H1 (cell line): ENCODE data around the gene OOSP3. TPM values are rescaled to one million over a fixed set of nuclear protein-coding genes. Genes with fewer than 3 reads are reported as not detected.

ENCODE experiments used
- CTCF ChIA-PET: fragments of 300-600 bp; sonication (Branson Sonifier 250); formaldehyde crosslinking; loops from one replicate; lab custom pipeline; 2021; ENCODE audit not compliant: partially characterized antibody; lab: Charles Lee
- POLR2A ChIA-PET: fragments of 300-600 bp; sonication (Branson Sonifier 250); formaldehyde crosslinking; loops from one replicate; lab custom pipeline; 2021; ENCODE audit warnings: inconsistent platforms; ENCODE audit not compliant: partially characterized antibody; lab: Charles Lee
- DNase-seq, 2 experiments: peaks; one replicate each; pipeline versions ENCODE4 v3.0.0 to v3.0.0-alpha.2; 2010 to 2022; ENCODE audit warnings: low spot score in 2 of 2, low read depth in 1 of 2, mixed read lengths in 1 of 2
- FAIRE-seq: peaks from 2 replicates; lab custom pipeline; 2011; peaks lifted over from hg19 to GRCh38; lab: Jason Lieb, UNC
- H2AFZ ChIP-seq: 2 replicates; pipeline ENCODE4 v1.8.1; 2012; ENCODE audit warnings: low read length, inconsistent platforms
- H2AK5ac ChIP-seq: 2 replicates; pipeline ENCODE4 v1.6.1; 2013; ENCODE audit warnings: low read depth, low read length
- H2BK120ac ChIP-seq: replicated peaks from 2 replicates; pipeline ENCODE3; 2013; ENCODE audit warnings: low read depth, low read length, inconsistent platforms
- H2BK12ac ChIP-seq: 2 replicates; pipeline ENCODE4 v1.6.1; 2013; ENCODE audit warnings: low read depth, low read length
- H2BK15ac ChIP-seq: 2 replicates; pipeline ENCODE4 v1.6.1; 2013; ENCODE audit warnings: low read length
- H2BK20ac ChIP-seq: 2 replicates; pipeline ENCODE4 v1.6.1; 2013; ENCODE audit warnings: low read length
- H2BK5ac ChIP-seq: 2 replicates; pipeline ENCODE4 v1.6.1; 2013; ENCODE audit warnings: low read depth, low read length
- H3K14ac ChIP-seq: 2 replicates; pipeline ENCODE4 v1.6.1; 2013; ENCODE audit warnings: inconsistent platforms; ENCODE audit not compliant: insufficient read length
- H3K18ac ChIP-seq: 2 replicates; pipeline ENCODE4 v1.6.1; 2013; ENCODE audit warnings: low read length; ENCODE audit errors: extremely low read depth
- H3K23ac ChIP-seq: 2 replicates; pipeline ENCODE4 v1.6.1; 2013; ENCODE audit warnings: inconsistent platforms; ENCODE audit not compliant: insufficient read length
- H3K23me2 ChIP-seq: 2 replicates; pipeline ENCODE4 v1.6.1; 2013; ENCODE audit warnings: low read depth, low read length
- H3K27ac ChIP-seq: 2 replicates; pipeline ENCODE4 v1.6.1; 2011; ENCODE audit warnings: low read depth, low read length, inconsistent platforms
- H3K27me3 ChIP-seq, 4 experiments: replicated peaks in 1 of 4; 1 replicate in 1 of 4; 2 replicates in 3 of 4; pipeline versions ENCODE4 v1.6.1 to v1.8.1; 2011 to 2013; ENCODE audit warnings: low read length in 3 of 4, mild to moderate bottlenecking in 3 of 4, inconsistent platforms in 2 of 4, mixed read lengths in 2 of 4, moderate library complexity in 1 of 4; ENCODE audit not compliant: control insufficient read depth in 3 of 4, insufficient read depth in 3 of 4; ENCODE audit errors: extremely low read depth in 1 of 4
- H3K36me3 ChIP-seq, 4 experiments: 2 replicates each; pipeline versions ENCODE4 v1.6.1 to v1.8.1; 2011 to 2013; ENCODE audit warnings: mild to moderate bottlenecking in 4 of 4, low read length in 3 of 4, moderate library complexity in 2 of 4, control low read depth in 1 of 4, inconsistent platforms in 1 of 4; ENCODE audit not compliant: insufficient read depth in 4 of 4, control insufficient read depth in 2 of 4
- H3K4ac ChIP-seq: replicated peaks from 2 replicates; pipeline ENCODE3; 2013; ENCODE audit warnings: low read length, low read depth, mixed read lengths, inconsistent platforms; ENCODE audit not compliant: insufficient read length
- H3K4me1 ChIP-seq, 4 experiments: replicated peaks in 1 of 4; 1 replicate in 1 of 4; 2 replicates in 3 of 4; pipeline versions ENCODE4 v1.6.1 to v1.8.1; 2011 to 2013; ENCODE audit warnings: low read length in 3 of 4, inconsistent platforms in 2 of 4, mixed read lengths in 1 of 4; ENCODE audit not compliant: insufficient read depth in 4 of 4, control insufficient read depth in 3 of 4
- H3K4me2 ChIP-seq, 2 experiments: 2 replicates each; pipeline versions ENCODE4 v1.6.1 to v1.8.1; 2011 to 2013; ENCODE audit warnings: low read depth in 2 of 2, low read length in 2 of 2, control low read depth in 1 of 2, inconsistent platforms in 1 of 2, mild to moderate bottlenecking in 1 of 2; ENCODE audit not compliant: insufficient read depth in 1 of 2
- H3K4me3 ChIP-seq, 4 experiments: fragments of 200-600, 300-600 bp in 1 of 4; sonication (generic), shearing (Covaris generic), sonication (Bioruptor Twin) in 1 of 4; 2 replicates each; pipeline versions ENCODE4 v1.5.1 to v1.8.1; 2011 to 2016; ENCODE audit warnings: low read length in 4 of 4, low read depth in 3 of 4, control low read depth in 2 of 4, inconsistent platforms in 2 of 4, mild to moderate bottlenecking in 2 of 4, mixed read lengths in 1 of 4, moderate library complexity in 1 of 4; ENCODE audit not compliant: insufficient read depth in 2 of 4; ENCODE audit errors: extremely low read depth in 1 of 4
- H3K56ac ChIP-seq: replicated peaks from 2 replicates; pipeline ENCODE3; 2013; ENCODE audit warnings: low read depth, mild to moderate bottlenecking, mixed read lengths, low read length, inconsistent platforms; ENCODE audit not compliant: insufficient read length
- H3K79me1 ChIP-seq: 2 replicates; pipeline ENCODE4 v1.6.1; 2013; ENCODE audit warnings: low read depth, low read length, control low read depth
- H3K79me2 ChIP-seq, 2 experiments: 2 replicates each; pipeline versions ENCODE4 v1.6.1 to v1.8.1; 2012 to 2013; ENCODE audit warnings: low read length in 2 of 2, mild to moderate bottlenecking in 2 of 2, inconsistent platforms in 1 of 2; ENCODE audit not compliant: insufficient read depth in 2 of 2, control insufficient read depth in 1 of 2
- H3K9ac ChIP-seq, 4 experiments: replicated peaks in 1 of 4; 1 replicate in 1 of 4; 2 replicates in 3 of 4; pipeline versions ENCODE4 v1.6.1 to v1.8.1; 2011 to 2013; ENCODE audit warnings: low read depth in 3 of 4, low read length in 3 of 4, control low read depth in 2 of 4, mild to moderate bottlenecking in 2 of 4, moderate library complexity in 2 of 4, inconsistent platforms in 1 of 4; ENCODE audit errors: extremely low read depth in 1 of 4
- H3K9me3 ChIP-seq, 2 experiments: 2 replicates each; pipeline versions ENCODE4 v1.6.1 to v1.8.1; 2012 to 2013; ENCODE audit warnings: mild to moderate bottlenecking in 2 of 2, moderate library complexity in 2 of 2, control low read depth in 1 of 2, inconsistent platforms in 1 of 2, low read depth in 1 of 2, low read length in 1 of 2, mixed read lengths in 1 of 2; ENCODE audit not compliant: insufficient read depth in 2 of 2
- H4K20me1 ChIP-seq, 2 experiments: replicated peaks in 1 of 2; 2 replicates each; pipeline versions ENCODE3 to v1.8.1; 2011 to 2013; ENCODE audit warnings: inconsistent platforms in 2 of 2, low read length in 2 of 2, mild to moderate bottlenecking in 1 of 2; ENCODE audit not compliant: insufficient read depth in 2 of 2, control insufficient read depth in 1 of 2
- H4K5ac ChIP-seq: 2 replicates; pipeline ENCODE4 v1.6.1; 2013; ENCODE audit warnings: low read length, low read depth, mixed read lengths, inconsistent platforms; ENCODE audit not compliant: insufficient read length
- H4K8ac ChIP-seq: 2 replicates; pipeline ENCODE4 v1.8.0; 2013; ENCODE audit warnings: mild to moderate bottlenecking, moderate library complexity, low read length, inconsistent platforms; ENCODE audit not compliant: insufficient read depth; ENCODE audit errors: extremely low read depth
- H4K91ac ChIP-seq: replicated peaks from 2 replicates; pipeline ENCODE3; 2013; ENCODE audit warnings: low read length, mixed read lengths, inconsistent platforms; ENCODE audit not compliant: insufficient read length
- CBX5 ChIP-seq: fragments of 300-800, 300-1000 bp; sonication (generic); IDR thresholded peaks from 2 replicates; pipeline ENCODE4 v1.7.1; 2016; ENCODE audit warnings: antibody characterized with exemption, low read length, low read depth
- CBX8 ChIP-seq: fragments of 300-800, 300-1000 bp; sonication (generic); IDR thresholded peaks from 2 replicates; pipeline ENCODE4 v1.7.1; 2016; ENCODE audit warnings: low read depth, low read length, borderline replicate concordance
- EP300 ChIP-seq, 2 experiments: IDR thresholded peaks; 1 replicate in 1 of 2; 2 replicates in 1 of 2; pipeline ENCODE4 v1.6.1; 2011 to 2012; ENCODE audit warnings: low read depth in 2 of 2, low read length in 2 of 2, mild to moderate bottlenecking in 2 of 2, borderline replicate concordance in 1 of 2, inconsistent platforms in 1 of 2, moderate library complexity in 1 of 2
- HDAC6 ChIP-seq: IDR thresholded peaks from one replicate; pipeline ENCODE4 v1.7.1; 2012; ENCODE audit warnings: low read depth, mild to moderate bottlenecking, inconsistent platforms, low read length, moderate library complexity
- KDM1A ChIP-seq: fragments of 200-600, 300-600 bp; sonication (generic); IDR thresholded peaks from 2 replicates; pipeline ENCODE4 v1.7.1; 2016; ENCODE audit warnings: mild to moderate bottlenecking, low read length, borderline replicate concordance
- NANOG ChIP-seq: IDR thresholded peaks from 2 replicates; pipeline ENCODE4 v1.6.1; 2011; ENCODE audit warnings: low read length, low read depth, mild to moderate bottlenecking, inconsistent platforms; ENCODE audit not compliant: insufficient read depth, poor library complexity, severe bottlenecking
- SP4 ChIP-seq: IDR thresholded peaks from 2 replicates; pipeline ENCODE4 v1.6.1; 2012; ENCODE audit warnings: low read length, inconsistent platforms
- SUZ12 ChIP-seq: fragments of 200-600 bp; sonication (generic); IDR thresholded peaks from 2 replicates; pipeline ENCODE4 v1.6.1; 2012; ENCODE audit warnings: mild to moderate bottlenecking, inconsistent platforms, low read length, moderate library complexity, mixed read lengths
- WGBS, 2 experiments: shearing (Covaris generic) in 1 of 2; methylation state at CpG; one replicate each; pipeline versions ENCODE4 v1.1.6 to v1.1.7; 2013 to 2015; ENCODE audit warnings: low lambda C conversion rate in 2 of 2, mixed read lengths in 2 of 2, inconsistent platforms in 1 of 2, low coverage in 1 of 2, missing lambda C conversion rate in 1 of 2; ENCODE audit not compliant: insufficient replicate concordance in 2 of 2, insufficient coverage in 1 of 2, insufficient read length in 1 of 2; ENCODE audit errors: extremely low coverage in 1 of 2, missing lambda C conversion rate in 1 of 2; 5-methylcytosine and 5-hydroxymethylcytosine counted together
- polyA plus RNA-seq, 7 experiments: library from polyadenylated mRNA; depleted of rRNA in 3 of 7; stranded (reverse) in 5 of 7; unstranded in 2 of 7; fragments of >200 nt in 5 of 7; fragments of 200-250 nt in 2 of 7; gene quantifications; 1 replicate in 5 of 7; 2 replicates in 1 of 7; 4 replicates in 1 of 7; pipeline versions ENCODE4 v1.2.1 to v1.2.3, GENCODE V29; 2011 to 2013; ENCODE audit warnings: missing spikeins in 2 of 7, mixed read lengths in 2 of 7
- total RNA-seq: library from RNA; stranded (reverse); fragmentation: NEBNext Ultra II Directional; extraction: Animal tissue kit (Norgen Biotek cat#: 25700); gene quantifications from 2 replicates; pipeline ENCODE4 v1.2.1, GENCODE V29; 2021

OOSP3 gene
- total and polyA plus RNA-seq, 2 of the 8 experiments (the other 6 are each of a cell fraction or from before 2014, with no cell fraction given): not detected

- Histone ChIP-seq H3K4me3 (no peak overlapping the region), H3K23me2 (no peaks in the 10 kb centered on the region), H2BK5ac (no peak overlapping the region), H2AK5ac (no peak overlapping the region), H4K91ac (no peak overlapping the region), H3K9me3 (no peaks in the 10 kb centered on the region), H3K4me1 (no peaks in the 10 kb centered on the region), H4K8ac (no peak overlapping the region), H3K79me2 (no peaks in the 10 kb centered on the region), H3K14ac (no peak overlapping the region), H2BK120ac (no peak overlapping the region), H2BK15ac (no peak overlapping the region), H3K56ac (no peak overlapping the region), H4K20me1 (no peaks in the 10 kb centered on the region), H4K5ac (no peak overlapping the region), H3K23ac (no peak overlapping the region), H3K9ac (no peak overlapping the region), H3K79me1 (no peaks in the 10 kb centered on the region), H3K4me2 (no peak overlapping the region), H3K4ac (no peak overlapping the region), H3K36me3 (no peaks in the 10 kb centered on the region), H2BK12ac (no peak overlapping the region), H2BK20ac (no peak overlapping the region), H3K27ac (no peak overlapping the region), H2AFZ (no peak overlapping the region), H3K18ac (no peak overlapping the region), H3K27me3 (no peaks in the 10 kb centered on the region)
- 93% methylated on average over 6 of the region's 6 CpGs; no CpG with 5 or more reads in 1 of the 2 experiments for WGBS, 2 experiments
- ChIA-PET POLR2A (interaction anchor here (1.2 kb wide), 1 partner anchor 89 kb away, joined by 3 read pairs; the partner anchor contains the start of gene MRPL16), CTCF (interaction anchor here (0.6 to 2.2 kb wide), 3 partner anchors 9 to 368 kb away, joined by 3 to 9 read pairs (median 3); no protein-coding TSS in a partner anchor)
- DNase-seq (no peak), FAIRE-seq (no peak)
- TF ChIP-seq NANOG (no peak), SUZ12 (no peak), CBX8 (no peak), SP4 (no peak), KDM1A (no peak), HDAC6 (no peak), CBX5 (no peak), EP300 (IDR thresholded peaks at IDR 0.05; ENCODE audit: borderline replicate concordance in 1 of 2, low read depth in 2 of 2, low read length in 2 of 2) (no peak)
Measured at GRCh38 chr11:59900366-59901126, 22.0 kb downstream of the OOSP3 start.
